Hypothalamus (tissue), 51 donors: ENCODE measurements around the gene GPR31.

ENCODE experiments used
- DNase-seq, 51 donors: peaks; one replicate each; lab custom pipeline; 2025; lab: John Stamatoyannopoulos, UW

Gene GPR31

GRCh38 chr6:167141667-167142432 is 15.9 kb downstream of the GPR31 start:
- peak in 27 of 51 donors; percentile 3 to 49 (median 20) for DNase-seq

- no peak for DNase-seq
These were observed 16.9 kb downstream of the GPR31 start for GRCh38 chr6:167140589-167141474.

GRCh38 chr6:167139761-167140160 is 18.0 kb downstream of the GPR31 start:
- no peak for DNase-seq

- no peak for DNase-seq
These were observed 19.9 kb downstream of the GPR31 start for GRCh38 chr6:167137881-167138280.

- no peak for DNase-seq
These were observed 20.7 kb downstream of the GPR31 start for GRCh38 chr6:167137081-167137480.

GRCh38 chr6:167136376-167136775 is 21.4 kb downstream of the GPR31 start:
- no peak for DNase-seq

GRCh38 chr6:167134448-167135328 is 23.1 kb downstream of the GPR31 start:
- DNase-seq = no peak

- no peak for DNase-seq
These were observed 26.8 kb downstream of the GPR31 start for GRCh38 chr6:167130712-167131684.

- DNase-seq = no peak
These were observed 27.6 kb downstream of the GPR31 start for GRCh38 chr6:167130008-167130677.

- DNase-seq = no peak
These were observed 28.2 kb downstream of the GPR31 start for GRCh38 chr6:167129562-167129961.

GRCh38 chr6:167129159-167129558 is 28.6 kb downstream of the GPR31 start:
- no peak for DNase-seq

- DNase-seq = no peak
These were observed 29.8 kb downstream of the GPR31 start for GRCh38 chr6:167127785-167128531.

GRCh38 chr6:167125855-167126349 is 31.9 kb downstream of the GPR31 start:
- no peak for DNase-seq

GRCh38 chr6:167125410-167125809 is 32.4 kb downstream of the GPR31 start:
- no peak for DNase-seq

GRCh38 chr6:167124753-167125152 is 33.0 kb downstream of the GPR31 start:
- DNase-seq = no peak

GRCh38 chr6:167122827-167123657 is 34.7 kb downstream of the GPR31 start, which contains the start of gene CCR6:
Gene CCR6 (plus strand): TSS chr6:167123096. CDS start chr6:167136135, 13,039 bp downstream.
- DNase-seq = no peak
